Endothelial cell of umbilical vein (primary cell): Measurements from ENCODE around the gene SPG11. TPM values are rescaled to one million over a fixed set of nuclear protein-coding genes. Genes with fewer than 3 reads are reported as not detected.

Experiments used
- BruUV-seq: library from RNA; stranded (reverse); fragments of 400-500 nt; replicated peaks from 2 replicates; lab custom pipeline; 2021; lab: Mats Ljungman, UMichigan
- CTCF ChIA-PET: fragments of 300-600, 350-600 bp; sonication (Branson Sonifier 250); formaldehyde crosslinking; loops from one replicate; lab custom pipeline; 2021; ENCODE audit warnings: antibody characterized with exemption, inconsistent platforms; lab: Charles Lee
- POLR2A ChIA-PET: fragments of 300-600, 350-600 bp; sonication (Branson Sonifier 250); formaldehyde crosslinking; loops from one replicate; lab custom pipeline; 2021; ENCODE audit warnings: antibody characterized with exemption, inconsistent platforms; lab: Charles Lee
- DNase-seq: peaks from one replicate; pipeline ENCODE4 v3.0.0-alpha.2; 2011; ENCODE audit warnings: low read depth, low spot score
- FAIRE-seq: peaks from 2 replicates; lab custom pipeline; 2011; peaks lifted over from hg19 to GRCh38; lab: Jason Lieb, UNC
- H2AFZ ChIP-seq: 2 replicates; pipeline ENCODE4 v1.6.0; 2012; ENCODE audit warnings: low read depth, low read length, control low read depth, inconsistent platforms
- H3K27ac ChIP-seq: 2 replicates; pipeline ENCODE4 v1.5.1; 2011; ENCODE audit warnings: low read depth, mild to moderate bottlenecking, control low read depth, low read length, moderate library complexity; ENCODE audit not compliant: insufficient read depth
- H3K27me3 ChIP-seq, 2 experiments: 2 replicates each; pipeline versions ENCODE4 v1.6.0 to v1.6.1; 2011; ENCODE audit warnings: low read length in 2 of 2, mixed read lengths in 1 of 2; ENCODE audit not compliant: control insufficient read depth in 2 of 2, insufficient read depth in 2 of 2
- H3K36me3 ChIP-seq, 2 experiments: 2 replicates in 1 of 2; 3 replicates in 1 of 2; pipeline ENCODE4 v1.5.1; 2011; ENCODE audit warnings: low read length in 2 of 2, mild to moderate bottlenecking in 1 of 2, moderate library complexity in 1 of 2; ENCODE audit not compliant: control insufficient read depth in 2 of 2, insufficient read depth in 2 of 2; ENCODE audit errors: extremely low read depth in 1 of 2
- H3K4me1 ChIP-seq: 3 replicates; pipeline ENCODE4 v1.5.1; 2011; ENCODE audit warnings: mild to moderate bottlenecking, low read length; ENCODE audit not compliant: control insufficient read depth, insufficient read depth; ENCODE audit errors: extremely low read depth
- H3K4me2 ChIP-seq: 2 replicates; pipeline ENCODE4 v1.6.1; 2011; ENCODE audit warnings: low read length, control low read depth, mixed read lengths; ENCODE audit not compliant: insufficient read depth
- H3K4me3 ChIP-seq, 3 experiments: fragments of 200-600 bp in 1 of 3; sonication (generic), shearing (Covaris generic) in 1 of 3; replicated peaks in 1 of 3; 2 replicates each; pipeline ENCODE4 v1.5.1; 2011 to 2016; ENCODE audit warnings: control low read depth in 3 of 3, low read length in 3 of 3, mild to moderate bottlenecking in 2 of 3, inconsistent platforms in 1 of 3, low read depth in 1 of 3, moderate library complexity in 1 of 3; ENCODE audit not compliant: insufficient read depth in 1 of 3
- H3K79me2 ChIP-seq: 2 replicates; pipeline ENCODE4 v1.6.0; 2012; ENCODE audit warnings: low read length, inconsistent platforms; ENCODE audit not compliant: control insufficient read depth, insufficient read depth
- H3K9ac ChIP-seq: replicated peaks from 2 replicates; pipeline ENCODE3; 2011; ENCODE audit warnings: low read length, control low read depth; ENCODE audit not compliant: insufficient read depth; ENCODE audit errors: extremely low read depth
- H3K9me1 ChIP-seq: replicated peaks from 3 replicates; pipeline ENCODE4 v1.6.0; 2011; ENCODE audit warnings: mild to moderate bottlenecking, low read length; ENCODE audit not compliant: control insufficient read depth, insufficient read depth; ENCODE audit errors: extremely low read depth
- H3K9me3 ChIP-seq: replicated peaks from 2 replicates; pipeline ENCODE4 v1.5.1; 2012; ENCODE audit warnings: low read length, inconsistent platforms; ENCODE audit not compliant: control insufficient read depth, insufficient read depth
- H4K20me1 ChIP-seq: replicated peaks from 2 replicates; pipeline ENCODE3; 2011; ENCODE audit warnings: mild to moderate bottlenecking, low read length; ENCODE audit not compliant: control insufficient read depth, insufficient read depth; ENCODE audit errors: extremely low read depth
- CTCF ChIP-seq, 2 donors: IDR thresholded peaks; 1 replicate in 1 of 2; 2 replicates in 1 of 2; pipeline ENCODE4 v1.5.1; 2011; ENCODE audit warnings: low read length in 2 of 2, mild to moderate bottlenecking in 2 of 2, moderate library complexity in 2 of 2, control low read depth in 1 of 2, inconsistent platforms in 1 of 2, low read depth in 1 of 2; ENCODE audit not compliant: insufficient read depth in 1 of 2; ENCODE audit errors: extremely low read depth in 1 of 2
- EZH2 ChIP-seq: IDR thresholded peaks from 2 replicates; pipeline ENCODE4 v1.6.1; 2012; ENCODE audit warnings: borderline replicate concordance, low read depth, mild to moderate bottlenecking, moderate library complexity, low read length, inconsistent platforms; ENCODE audit not compliant: severe bottlenecking
- FOS ChIP-seq: IDR thresholded peaks from 2 replicates; pipeline ENCODE4 v1.6.1; 2011; ENCODE audit warnings: mild to moderate bottlenecking, low read length, moderate library complexity, borderline replicate concordance; ENCODE audit not compliant: insufficient read depth
- GATA2 ChIP-seq: IDR thresholded peaks from 2 replicates; pipeline ENCODE4 v1.7.0; 2011; ENCODE audit warnings: low read depth, mild to moderate bottlenecking, moderate library complexity, mixed read lengths, low read length; ENCODE audit not compliant: insufficient read length, insufficient read depth
- JUN ChIP-seq: IDR thresholded peaks from 2 replicates; pipeline ENCODE4 v1.6.1; 2011; ENCODE audit warnings: borderline replicate concordance, low read depth; ENCODE audit not compliant: insufficient read length, insufficient read depth
- MAX ChIP-seq: IDR thresholded peaks from 2 replicates; pipeline ENCODE4 v1.6.1; 2011; ENCODE audit not compliant: insufficient read depth, insufficient read length
- MYC ChIP-seq: IDR thresholded peaks from one replicate; pipeline ENCODE4 v1.6.1; 2011; ENCODE audit warnings: mild to moderate bottlenecking, low read depth, low read length
- POLR2A ChIP-seq: IDR thresholded peaks from 2 replicates; pipeline ENCODE4 v1.6.1; 2012; ENCODE audit warnings: low read depth, mild to moderate bottlenecking, control low read depth, low read length
- POLR2AphosphoS5 ChIP-seq: IDR thresholded peaks from 2 replicates; pipeline ENCODE4 v1.6.1; 2012; ENCODE audit warnings: low read depth, mild to moderate bottlenecking, control low read depth, low read length, moderate library complexity; ENCODE audit not compliant: insufficient read depth
- dilution Hi-C: fragments of 300-500 bp; cut with MboI; formaldehyde crosslinking; loops from one replicate; pipeline ENCODE4 v1.15.0; 2019; ENCODE audit warnings: low sequenced_read_pairs; ENCODE audit not compliant: extremely low pct_ligation_motif_present
- intact Hi-C: fragments of 100-400 bp; cut with micrococcal nuclease; formaldehyde crosslinking; loops from one replicate; pipeline ENCODE4 v1.10.0; 2022
- polyA plus RNA-seq, 4 experiments: library from polyadenylated mRNA; depleted of rRNA in 3 of 4; stranded (reverse) in 3 of 4; unstranded in 1 of 4; fragments of >200 nt; gene quantifications; 2 replicates each; pipeline versions ENCODE4 v1.2.1 to v1.2.3, GENCODE V29; 2011 to 2012; ENCODE audit warnings: missing spikeins in 1 of 4
- total RNA-seq: library from RNA; stranded (reverse); gene quantifications from 2 replicates; pipeline ENCODE4 v1.2.3, GENCODE V29; 2021

The SPG11 gene
- total and polyA plus RNA-seq, 2 donors (not counting 3 experiments of a cell fraction or from before 2014, with no cell fraction given): 30.7 to 53.5 TPM

- Histone ChIP-seq H3K4me2 (no peak overlapping the region), H3K4me3 (no peak overlapping the region), H3K9ac (no peak overlapping the region), H3K9me3 (no peaks in the 10 kb centered on the region), H3K36me3 (peaks cover 3 to 9% of the 10 kb centered on the region in 2 experiments), H3K27me3 (no peaks in the 10 kb centered on the region), H3K9me1 (no peaks in the 10 kb centered on the region), H3K79me2 (no peaks in the 10 kb centered on the region), H4K20me1 (no peaks in the 10 kb centered on the region), H3K27ac (no peak overlapping the region), H2AFZ (no peak overlapping the region), H3K4me1 (peaks cover 10% of the 10 kb centered on the region)
- dilution Hi-C loops (loop anchor here (25.0 kb wide), 1 partner anchor 144 kb away; the partner anchor contains the start of gene TRIM69), intact Hi-C loops (loop anchor here (1.0 to 5.0 kb wide), 4 partner anchors 70 to 444 kb away; partner anchors contain the start of gene SPG11)
- ChIA-PET CTCF (interaction anchor here (0.6 to 1.9 kb wide), 6 partner anchors 16 to 145 kb away, joined by 3 to 22 read pairs (median 5); partner anchors contain the start of genes SPG11 and TRIM69), POLR2A (no interaction called here)
- DNase-seq: no peak
- no peak for TF ChIP-seq GATA2
- TF ChIP-seq CTCF (IDR thresholded peaks at IDR 0.05; ENCODE audit: extremely low read depth in 1 of 2, insufficient read depth in 1 of 2, low read depth in 1 of 2, low read length in 2 of 2): peak; percentile 39 to 47
- BruUV-seq: no TSS peak
- no peak for FAIRE-seq
Measured at GRCh38 chr15:44593042-44593736, 70.3 kb downstream of the SPG11 start.

GRCh38 chr15:44591326-44591725 is 72.1 kb downstream of the SPG11 start:
- no peak overlapping the region for H3K4me3 ChIP-seq
- no peak overlapping the region for H3K4me2 ChIP-seq
- dilution Hi-C loops: loop anchor here (25.0 kb wide), 1 partner anchor 146 kb away; the partner anchor contains the start of gene TRIM69
- no peak overlapping the region for H2AFZ ChIP-seq
- intact Hi-C loops: loop anchor here (5.0 kb wide), 2 partner anchors 331 to 446 kb away; no protein-coding TSS in a partner anchor
- POLR2A ChIA-PET: no interaction called here
- CTCF ChIA-PET: no interaction called here
- no peak overlapping the region for H3K9ac ChIP-seq
- H3K36me3 ChIP-seq: peaks cover 3 to 13% of the 10 kb centered on the region in 2 experiments
- H4K20me1 ChIP-seq: no peaks in the 10 kb centered on the region
- no peaks in the 10 kb centered on the region for H3K9me1 ChIP-seq
- H3K4me1 ChIP-seq: peaks cover 7% of the 10 kb centered on the region
- no peak overlapping the region for H3K27ac ChIP-seq
- H3K27me3 ChIP-seq: no peaks in the 10 kb centered on the region
- TF ChIP-seq POLR2A (no peak), EZH2 (no peak), CTCF (IDR thresholded peaks at IDR 0.05; ENCODE audit: extremely low read depth in 1 of 2, insufficient read depth in 1 of 2, low read depth in 1 of 2, low read length in 2 of 2) (no peak), GATA2 (no peak), JUN (no peak), MYC (no peak), FOS (no peak), MAX (no peak), POLR2AphosphoS5 (no peak)
- FAIRE-seq (no peak), DNase-seq (no peak)
- no peaks in the 10 kb centered on the region for H3K79me2 ChIP-seq
- no peaks in the 10 kb centered on the region for H3K9me3 ChIP-seq
- BruUV-seq: no TSS peak
